NB4 (cell line): ENCODE measurements around the gene BHLHE23.

ENCODE experiments used
- DNase-seq: peaks from one replicate; pipeline ENCODE4 v3.0.0; 2010; ENCODE audit warnings: low read depth
- H3K4me3 ChIP-seq: one replicate; pipeline ENCODE4 v1.5.1; 2011; ENCODE audit warnings: mild to moderate bottlenecking, low read depth, low read length, moderate library complexity
- MYC ChIP-seq: IDR thresholded peaks from 2 replicates; pipeline ENCODE4 v1.6.1; 2011; ENCODE audit warnings: low read depth, low read length
- POLR2A ChIP-seq: IDR thresholded peaks from 2 replicates; pipeline ENCODE4 v1.6.1; 2011; ENCODE audit warnings: mild to moderate bottlenecking; ENCODE audit not compliant: insufficient read length; ENCODE audit errors: extremely low read depth
- TF ChIP-seq, protein P1 (sequence below): IDR thresholded peaks from one replicate; pipeline ENCODE4 v1.5.1; 2012; ENCODE audit warnings: low read depth, low read length
- TF ChIP-seq, protein P2 (sequence below): IDR thresholded peaks from 2 replicates; pipeline ENCODE4 v1.6.1; 2011; ENCODE audit warnings: low read depth, low read length

Gene BHLHE23

DNA sequence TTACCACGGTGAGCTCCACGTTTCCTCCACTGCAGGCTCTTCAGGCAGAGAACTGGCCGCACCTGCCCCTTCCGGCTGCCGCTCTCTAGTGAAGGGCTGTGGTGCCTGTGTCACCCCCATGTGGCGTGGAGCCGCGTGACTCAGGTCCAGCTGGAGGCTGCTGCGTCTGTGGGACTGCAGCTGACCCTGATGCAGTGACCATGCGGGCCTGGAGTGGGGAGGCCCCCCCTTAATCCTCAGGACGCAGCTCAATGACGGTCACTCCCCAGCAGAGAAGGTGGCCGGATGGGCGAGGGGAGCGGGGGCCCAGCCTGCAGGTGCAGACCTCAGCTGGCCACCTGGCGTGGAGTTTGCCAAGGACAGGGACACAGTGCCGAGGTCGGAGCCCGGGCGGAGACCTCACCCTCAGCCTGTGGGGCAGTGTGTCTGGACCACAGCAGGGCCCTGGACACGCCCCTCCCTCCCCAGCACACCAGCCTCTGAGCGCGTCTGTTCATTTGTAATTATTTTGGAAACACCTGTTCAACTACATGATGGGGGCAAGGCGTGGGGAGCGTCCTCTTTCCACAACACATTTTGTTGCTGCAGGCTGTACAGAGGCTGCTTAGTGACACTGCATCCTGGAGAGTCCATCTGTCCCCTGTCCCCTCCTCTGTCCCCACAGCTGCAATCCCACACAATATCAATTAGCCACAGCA lies 10.7 kb downstream of the BHLHE23 start:
- TF ChIP-seq MYC: no peak
- TF ChIP-seq, protein P1, sequence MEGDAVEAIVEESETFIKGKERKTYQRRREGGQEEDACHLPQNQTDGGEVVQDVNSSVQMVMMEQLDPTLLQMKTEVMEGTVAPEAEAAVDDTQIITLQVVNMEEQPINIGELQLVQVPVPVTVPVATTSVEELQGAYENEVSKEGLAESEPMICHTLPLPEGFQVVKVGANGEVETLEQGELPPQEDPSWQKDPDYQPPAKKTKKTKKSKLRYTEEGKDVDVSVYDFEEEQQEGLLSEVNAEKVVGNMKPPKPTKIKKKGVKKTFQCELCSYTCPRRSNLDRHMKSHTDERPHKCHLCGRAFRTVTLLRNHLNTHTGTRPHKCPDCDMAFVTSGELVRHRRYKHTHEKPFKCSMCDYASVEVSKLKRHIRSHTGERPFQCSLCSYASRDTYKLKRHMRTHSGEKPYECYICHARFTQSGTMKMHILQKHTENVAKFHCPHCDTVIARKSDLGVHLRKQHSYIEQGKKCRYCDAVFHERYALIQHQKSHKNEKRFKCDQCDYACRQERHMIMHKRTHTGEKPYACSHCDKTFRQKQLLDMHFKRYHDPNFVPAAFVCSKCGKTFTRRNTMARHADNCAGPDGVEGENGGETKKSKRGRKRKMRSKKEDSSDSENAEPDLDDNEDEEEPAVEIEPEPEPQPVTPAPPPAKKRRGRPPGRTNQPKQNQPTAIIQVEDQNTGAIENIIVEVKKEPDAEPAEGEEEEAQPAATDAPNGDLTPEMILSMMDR: no peak
- no peak for TF ChIP-seq POLR2A
- TF ChIP-seq, protein P2, sequence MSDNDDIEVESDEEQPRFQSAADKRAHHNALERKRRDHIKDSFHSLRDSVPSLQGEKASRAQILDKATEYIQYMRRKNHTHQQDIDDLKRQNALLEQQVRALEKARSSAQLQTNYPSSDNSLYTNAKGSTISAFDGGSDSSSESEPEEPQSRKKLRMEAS: no peak
- DNase-seq: no peak
- no peak overlapping the region for H3K4me3 ChIP-seq

DNA sequence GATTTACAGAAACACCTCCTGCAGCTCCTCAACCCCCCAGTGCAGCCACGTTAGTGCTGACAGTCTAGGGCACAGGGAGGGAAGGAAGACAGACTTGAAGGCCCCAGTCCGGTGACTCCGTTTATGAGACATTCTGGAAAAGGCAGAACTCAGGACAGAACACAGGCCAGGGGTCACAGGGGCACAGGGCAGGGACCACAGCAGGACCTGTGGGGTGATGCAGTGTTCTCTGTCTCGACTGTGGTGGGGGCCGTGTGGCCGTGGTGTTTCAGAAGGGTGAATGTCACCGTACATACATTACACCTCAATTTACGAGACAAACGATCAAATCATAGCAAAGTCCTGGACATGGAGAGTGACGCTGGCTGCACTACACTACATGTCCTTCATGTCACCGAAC lies 11.3 kb downstream of the BHLHE23 start:
- TF ChIP-seq, protein P2: no peak
- TF ChIP-seq, protein P1: no peak
- no peak overlapping the region for H3K4me3 ChIP-seq
- no peak for DNase-seq

DNA sequence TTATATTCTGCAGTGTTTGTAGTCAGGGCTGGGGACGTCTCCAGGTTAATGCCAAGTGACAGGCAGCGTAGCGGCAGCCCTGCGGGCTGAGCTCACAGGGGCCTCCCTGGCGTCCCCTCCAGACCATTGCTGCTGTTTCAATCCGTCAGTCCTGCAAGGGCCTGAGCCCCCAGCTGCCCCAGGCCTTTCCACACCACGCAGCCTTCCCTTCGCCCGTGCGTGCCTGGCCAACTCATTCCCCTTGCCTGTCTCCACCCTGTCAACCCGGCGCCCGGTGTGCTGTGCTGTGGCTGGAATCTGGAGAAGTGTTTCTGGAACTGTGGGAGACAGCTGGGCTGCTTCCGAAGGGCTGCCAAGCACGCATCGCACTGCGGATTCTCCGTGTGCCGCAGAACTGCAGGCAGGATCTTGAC lies 11.9 kb downstream of the BHLHE23 start:
- H3K4me3 ChIP-seq: no peak overlapping the region
- TF ChIP-seq MYC: no peak
- TF ChIP-seq, protein P1: no peak
- TF ChIP-seq POLR2A: no peak
- TF ChIP-seq, protein P2: no peak
- no peak for DNase-seq

DNA sequence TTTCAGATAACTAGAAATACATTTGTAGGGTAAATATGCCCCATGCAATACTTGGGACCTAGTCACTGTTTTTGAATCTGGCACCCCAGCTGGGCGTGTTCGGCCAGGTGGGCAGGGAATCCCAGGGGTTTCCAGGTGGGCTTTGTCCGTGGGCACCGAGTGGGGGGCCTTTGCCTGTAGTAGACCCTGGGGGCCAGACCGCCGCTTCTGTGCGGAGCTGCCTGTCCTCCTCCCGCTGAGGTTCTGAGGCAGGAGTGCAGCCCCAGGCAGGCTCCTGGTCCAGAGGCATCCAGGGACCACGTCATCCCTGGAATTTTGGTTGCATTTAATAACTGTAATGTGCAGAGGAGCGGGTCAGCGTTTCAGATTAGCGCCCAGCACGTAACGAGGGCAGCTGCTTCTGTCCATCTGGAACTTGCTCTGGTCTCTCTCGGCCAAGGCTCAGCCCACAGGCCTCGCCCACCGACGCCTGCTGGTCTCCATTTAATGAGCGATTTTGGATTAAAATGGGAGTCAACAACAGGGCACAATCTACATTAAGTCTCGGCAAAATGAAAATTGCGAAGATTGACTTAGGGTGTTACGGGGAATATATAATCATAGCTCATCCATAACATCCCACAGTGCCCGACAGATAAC lies 12.8 kb downstream of the BHLHE23 start:
- no peak for DNase-seq
- TF ChIP-seq POLR2A (no peak), MYC (no peak)
- TF ChIP-seq, protein P1: no peak
- TF ChIP-seq, protein P2: no peak
- no peak overlapping the region for H3K4me3 ChIP-seq

DNA sequence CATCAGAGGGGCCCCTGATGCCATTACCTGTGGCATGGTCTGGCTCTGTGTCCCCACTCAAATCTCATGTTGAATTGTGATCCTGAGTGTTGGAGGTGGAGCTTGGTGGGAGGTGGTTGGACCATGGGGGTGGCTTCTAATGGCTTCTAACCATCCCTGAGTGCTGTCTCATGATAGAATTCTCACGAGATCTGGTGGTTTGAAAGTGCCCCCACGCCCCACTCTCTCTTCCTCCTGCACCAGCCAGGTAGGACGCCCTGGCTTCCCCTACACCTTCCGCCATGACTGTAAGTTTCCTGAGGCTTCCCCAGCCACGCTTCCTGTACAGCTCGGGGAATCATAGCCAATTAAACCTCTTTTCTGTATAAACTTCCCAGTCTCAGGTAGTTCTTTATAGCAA lies 14.9 kb downstream of the BHLHE23 start:
- H3K4me3 ChIP-seq: no peak overlapping the region
- DNase-seq: no peak
- TF ChIP-seq POLR2A: no peak
- TF ChIP-seq, protein P1: no peak
- TF ChIP-seq, protein P2: no peak
- TF ChIP-seq MYC: no peak
